Stimulated activated naive B cell treated with anti-CD40 and anti-IgM and Interleukin-4, amounts not matched to agents 10 μg/mL and 1 μg/mL and 100 μg/mL, for 72 hours (primary cell): ENCODE results near the gene LYPD3.

Experiments
- ATAC-seq, 2 donors: fragments of 150-1000 bp; cut with Tn5 transposase; replicated peaks; 2 replicates each; pipeline ENCODE4 v1.10.0; 2021; ENCODE audit warnings: moderate library complexity in 1 of 2
- DNase-seq: peaks from one replicate; pipeline ENCODE4 v3.0.0; 2021
- H3K27ac Mint-ChIP-seq: one replicate; pipeline ENCODE4 v1.8.0; 2022; ENCODE audit warnings: mild to moderate bottlenecking, mixed read lengths
- H3K27me3 Mint-ChIP-seq, 2 donors: one replicate each; pipeline ENCODE4 v1.8.0; 2022; ENCODE audit warnings: mixed read lengths in 2 of 2
- H3K36me3 Mint-ChIP-seq, 2 donors: one replicate each; pipeline ENCODE4 v1.8.0; 2022; ENCODE audit warnings: mixed read lengths in 2 of 2, mild to moderate bottlenecking in 1 of 2
- H3K4me1 Mint-ChIP-seq, 2 donors: one replicate each; pipeline ENCODE4 v1.8.0; 2022; ENCODE audit warnings: mixed read lengths in 2 of 2, mild to moderate bottlenecking in 1 of 2
- H3K4me3 Mint-ChIP-seq, 2 donors: one replicate each; pipeline ENCODE4 v1.8.0; 2022; ENCODE audit warnings: mild to moderate bottlenecking in 2 of 2, mixed read lengths in 2 of 2, moderate library complexity in 1 of 2
- H3K9me3 Mint-ChIP-seq, 2 donors: one replicate each; pipeline ENCODE4 v1.8.0; 2022; ENCODE audit warnings: mixed read lengths in 2 of 2, mild to moderate bottlenecking in 1 of 2

Gene LYPD3

GRCh38 chr19:43462785-43463380 lies 2.5 kb downstream of the LYPD3 start:
- DNase-seq (no peak), ATAC-seq (no peak)
- Mint-ChIP-seq H3K27ac (peak overlapping the region; percentile 39), H3K9me3 (no peaks in the 10 kb centered on the region), H3K4me3 (peak overlapping the region; percentile 88 to 92), H3K36me3 (no peaks in the 10 kb centered on the region), H3K4me1 (peaks cover 16 to 41% of the 10 kb centered on the region in 2 donors), H3K27me3 (peaks cover 10 to 28% of the 10 kb centered on the region in 2 donors)

- Mint-ChIP-seq H3K9me3 (no peaks in the 10 kb centered on the region), H3K4me3 (peak overlapping the region in 1 of 2 donors; percentile 8), H3K4me1 (peaks cover 16 to 41% of the 10 kb centered on the region in 2 donors), H3K27ac (peak overlapping the region; percentile 20), H3K36me3 (no peaks in the 10 kb centered on the region), H3K27me3 (peaks cover 10 to 28% of the 10 kb centered on the region in 2 donors)
- ATAC-seq (no peak), DNase-seq (no peak)
Measured at GRCh38 chr19:43462383-43462782, 3.0 kb downstream of the LYPD3 start.

GRCh38 chr19:43461303-43461702 lies 4.1 kb downstream of the LYPD3 start:
- Mint-ChIP-seq H3K4me3 (peak overlapping the region in 1 of 2 donors; percentile 46), H3K36me3 (no peaks in the 10 kb centered on the region), H3K27ac (peak overlapping the region; percentile 10), H3K27me3 (peaks cover 10 to 28% of the 10 kb centered on the region in 2 donors), H3K4me1 (peaks cover 16 to 41% of the 10 kb centered on the region in 2 donors), H3K9me3 (no peaks in the 10 kb centered on the region)
- DNase-seq (no peak), ATAC-seq (no peak)

- Mint-ChIP-seq H3K4me1 (peaks cover 21 to 48% of the 10 kb centered on the region in 2 donors), H3K27ac (no peak overlapping the region), H3K4me3 (no peak overlapping the region), H3K9me3 (no peaks in the 10 kb centered on the region), H3K27me3 (peaks cover 2 to 20% of the 10 kb centered on the region in 2 donors), H3K36me3 (no peaks in the 10 kb centered on the region)
- ATAC-seq (no peak), DNase-seq (no peak)
Measured at GRCh38 chr19:43460362-43461016, 4.9 kb downstream of the LYPD3 start.

- Mint-ChIP-seq H3K36me3 (no peaks in the 10 kb centered on the region), H3K27me3 (peaks cover under 1 to 14% of the 10 kb centered on the region in 2 donors), H3K4me3 (no peak overlapping the region), H3K9me3 (no peaks in the 10 kb centered on the region), H3K4me1 (peaks cover 17 to 39% of the 10 kb centered on the region in 2 donors), H3K27ac (no peak overlapping the region)
- ATAC-seq (no peak), DNase-seq (no peak)
Measured at GRCh38 chr19:43457809-43458208, 7.6 kb downstream of the LYPD3 start.

- peaks cover 3 to 6% of the 10 kb centered on the region in 2 donors for H3K9me3 Mint-ChIP-seq
- peaks cover 7 to 15% of the 10 kb centered on the region in 2 donors for H3K27me3 Mint-ChIP-seq
- no peak overlapping the region for H3K4me3 Mint-ChIP-seq
- ATAC-seq (peak in 1 of 2 donors; percentile 52), DNase-seq (no peak)
- peaks cover 19 to 28% of the 10 kb centered on the region in 2 donors for H3K4me1 Mint-ChIP-seq
- H3K27ac Mint-ChIP-seq: no peak overlapping the region
- H3K36me3 Mint-ChIP-seq: peaks cover 4 to 7% of the 10 kb centered on the region in 2 donors
Measured at GRCh38 chr19:43455321-43456113, 9.9 kb downstream of the LYPD3 start.

- H3K27ac Mint-ChIP-seq: peak overlapping the region; percentile 1
- no peak overlapping the region for H3K4me3 Mint-ChIP-seq
- H3K4me1 Mint-ChIP-seq: peaks cover 19 to 28% of the 10 kb centered on the region in 2 donors
- H3K9me3 Mint-ChIP-seq: peaks cover 3 to 6% of the 10 kb centered on the region in 2 donors
- DNase-seq: no peak
- H3K27me3 Mint-ChIP-seq: peaks cover 7 to 15% of the 10 kb centered on the region in 2 donors
- peaks cover 4 to 7% of the 10 kb centered on the region in 2 donors for H3K36me3 Mint-ChIP-seq
- ATAC-seq: no peak
Measured at GRCh38 chr19:43454031-43454430, 11.4 kb downstream of the LYPD3 start.

- Mint-ChIP-seq H3K27ac (peak overlapping the region; percentile 16), H3K36me3 (peaks cover 4 to 7% of the 10 kb centered on the region in 2 donors), H3K4me1 (peaks cover 19 to 28% of the 10 kb centered on the region in 2 donors), H3K27me3 (peaks cover 7 to 15% of the 10 kb centered on the region in 2 donors), H3K9me3 (peaks cover 3 to 6% of the 10 kb centered on the region in 2 donors), H3K4me3 (no peak overlapping the region)
- no peak for ATAC-seq
- DNase-seq: no peak
Measured at GRCh38 chr19:43452582-43452981, 12.8 kb downstream of the LYPD3 start.

- H3K9me3 Mint-ChIP-seq: peaks cover 3 to 6% of the 10 kb centered on the region in 2 donors
- peaks cover 17 to 30% of the 10 kb centered on the region in 2 donors for H3K4me1 Mint-ChIP-seq
- H3K27me3 Mint-ChIP-seq: peaks cover 7 to 15% of the 10 kb centered on the region in 2 donors
- H3K27ac Mint-ChIP-seq: no peak overlapping the region
- no peak overlapping the region for H3K4me3 Mint-ChIP-seq
- peaks cover 4 to 7% of the 10 kb centered on the region in 2 donors for H3K36me3 Mint-ChIP-seq
- no peak for DNase-seq
- ATAC-seq: peak; percentile 45 to 51
Measured at GRCh38 chr19:43450545-43450997, 14.8 kb downstream of the LYPD3 start.

- Mint-ChIP-seq H3K27me3 (peaks cover 5% of the 10 kb centered on the region in 2 donors), H3K27ac (no peak overlapping the region), H3K36me3 (peaks cover 3 to 6% of the 10 kb centered on the region in 2 donors), H3K4me1 (peaks cover 15 to 17% of the 10 kb centered on the region in 2 donors), H3K4me3 (no peak overlapping the region), H3K9me3 (peaks cover 2 to 5% of the 10 kb centered on the region in 2 donors)
- DNase-seq: no peak
- ATAC-seq: no peak
Measured at GRCh38 chr19:43447655-43448054, 17.8 kb downstream of the LYPD3 start.

- DNase-seq (peak; percentile 61), ATAC-seq (peak; percentile 81 to 87)
- peaks cover 10 to 13% of the 10 kb centered on the region in 2 donors for H3K4me1 Mint-ChIP-seq
- H3K9me3 Mint-ChIP-seq: no peaks in the 10 kb centered on the region
- H3K4me3 Mint-ChIP-seq: no peak overlapping the region
- H3K27me3 Mint-ChIP-seq: no peaks in the 10 kb centered on the region
- H3K36me3 Mint-ChIP-seq: no peaks in the 10 kb centered on the region
- H3K27ac Mint-ChIP-seq: no peak overlapping the region
Measured at GRCh38 chr19:43446746-43447489, 18.5 kb downstream of the LYPD3 start.

GRCh38 chr19:43445426-43445825 lies 20.0 kb downstream of the LYPD3 start:
- peaks cover 3 to 8% of the 10 kb centered on the region in 2 donors for H3K4me1 Mint-ChIP-seq
- ATAC-seq: no peak
- no peaks in the 10 kb centered on the region for H3K9me3 Mint-ChIP-seq
- H3K4me3 Mint-ChIP-seq: no peak overlapping the region
- no peak for DNase-seq
- no peak overlapping the region for H3K27ac Mint-ChIP-seq
- no peaks in the 10 kb centered on the region for H3K36me3 Mint-ChIP-seq
- H3K27me3 Mint-ChIP-seq: no peaks in the 10 kb centered on the region

GRCh38 chr19:43444531-43445287 lies 20.7 kb downstream of the LYPD3 start:
- ATAC-seq (no peak), DNase-seq (no peak)
- H3K9me3 Mint-ChIP-seq: no peaks in the 10 kb centered on the region
- no peak overlapping the region for H3K4me3 Mint-ChIP-seq
- no peaks in the 10 kb centered on the region for H3K36me3 Mint-ChIP-seq
- peaks cover 3 to 8% of the 10 kb centered on the region in 2 donors for H3K4me1 Mint-ChIP-seq
- no peak overlapping the region for H3K27ac Mint-ChIP-seq
- H3K27me3 Mint-ChIP-seq: no peaks in the 10 kb centered on the region
